ENCODE measurements around the gene HSP90AB1.

Gene HSP90AB1

DNA sequence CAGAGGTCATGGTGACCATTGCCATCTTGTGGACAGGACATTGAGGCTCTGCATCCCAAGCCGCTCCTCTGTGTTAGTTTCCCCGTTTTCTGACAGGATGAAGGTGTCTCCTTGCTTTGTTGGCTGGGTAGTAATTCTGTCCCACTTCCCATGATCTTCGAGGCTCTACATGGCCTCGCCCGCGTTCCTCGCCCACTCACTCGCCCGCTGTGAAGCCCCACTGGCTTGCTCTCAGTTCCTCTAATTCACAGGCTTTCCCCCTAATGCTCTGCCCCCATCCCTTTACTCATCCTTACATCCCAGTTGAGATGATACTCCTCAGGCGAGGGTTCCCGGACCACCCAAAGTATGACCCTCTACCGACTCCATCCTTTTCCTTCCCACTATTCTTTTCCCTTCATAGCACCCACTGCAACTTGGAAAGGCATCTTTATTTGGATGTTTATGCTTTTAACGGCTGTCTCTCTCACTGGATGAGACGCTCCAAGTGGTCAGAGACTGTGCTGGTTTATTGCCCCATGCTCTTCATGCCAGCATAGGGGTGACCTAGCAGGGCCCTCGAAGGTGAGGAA is 10.9 kb downstream of the HSP90AB1 start:
- no peak overlapping the region for H3K27ac ChIP-seq (ENCODE audit: low read length)
- H3K9me3 ChIP-seq (ENCODE audit: control insufficient read depth, insufficient read depth, low read length): no peaks in the 10 kb centered on the region
- no peak for DNase-seq (ENCODE audit: low read depth, low spot score)
- H3K4me1 ChIP-seq (ENCODE audit: control insufficient read depth, insufficient read depth, low read length): no peaks in the 10 kb centered on the region
- no peaks in the 10 kb centered on the region for H3K27me3 ChIP-seq (ENCODE audit: control insufficient read depth, insufficient read depth, low read length)
- H3K36me3 ChIP-seq (ENCODE audit: control insufficient read depth, insufficient read depth, low read length): peaks cover 23% of the 10 kb centered on the region
- WGBS (ENCODE audit: insufficient coverage, insufficient read length): no CpG with 5 or more reads among the region's 15 CpGs
- peak overlapping the region; percentile 70; the same call in 1 of the 2 replicates for H3K4me3 ChIP-seq (ENCODE audit: low read length)

GRCh38 chr6:44258325-44258863 is 11.5 kb downstream of the HSP90AB1 start:
- WGBS (ENCODE audit: insufficient coverage, insufficient read length): no CpG with 5 or more reads among the region's 9 CpGs
- no peaks in the 10 kb centered on the region for H3K27me3 ChIP-seq (ENCODE audit: control insufficient read depth, insufficient read depth, low read length)
- no peak overlapping the region for H3K4me3 ChIP-seq (ENCODE audit: low read length)
- H3K36me3 ChIP-seq (ENCODE audit: control insufficient read depth, insufficient read depth, low read length): peaks cover 18% of the 10 kb centered on the region
- H3K27ac ChIP-seq (ENCODE audit: low read length): no peak overlapping the region
- no peaks in the 10 kb centered on the region for H3K9me3 ChIP-seq (ENCODE audit: control insufficient read depth, insufficient read depth, low read length)
- H3K4me1 ChIP-seq (ENCODE audit: control insufficient read depth, insufficient read depth, low read length): 0 out of 2 replicates have a peak, but pooled peaks cover 2% of the 10 kb centered on the region
- DNase-seq (ENCODE audit: low read depth, low spot score): no peak

GRCh38 chr6:44258921-44259320 is 12.0 kb downstream of the HSP90AB1 start:
- Histone ChIP-seq H3K36me3 (ENCODE audit: control insufficient read depth, insufficient read depth, low read length) (peaks cover 13% of the 10 kb centered on the region), H3K27ac (ENCODE audit: low read length) (no peak overlapping the region), H3K4me1 (ENCODE audit: control insufficient read depth, insufficient read depth, low read length) (peaks cover 6% of the 10 kb centered on the region; the same call in 1 of the 2 replicates)

DNA sequence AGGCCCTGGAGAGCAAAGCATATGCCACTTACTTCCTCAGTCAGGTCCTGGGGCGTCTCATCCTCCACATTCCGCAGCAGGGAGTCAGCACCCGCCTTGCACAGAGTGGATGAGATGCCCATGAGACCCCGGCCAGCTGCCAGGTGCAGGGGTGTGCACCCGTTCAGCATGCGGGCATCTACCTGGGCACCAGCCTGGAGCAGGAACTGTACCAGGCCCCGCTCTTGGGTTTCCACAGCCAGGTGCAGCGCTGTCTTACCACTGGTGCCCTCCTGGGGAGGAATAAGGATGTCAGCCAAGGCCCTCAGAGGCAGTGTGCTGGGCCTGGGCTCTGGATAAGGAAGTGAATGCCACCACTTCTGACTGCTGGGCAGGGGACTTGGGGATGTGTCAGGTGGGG is 13.1 kb downstream of the HSP90AB1 start:
- peaks cover 3% of the 10 kb centered on the region for H3K36me3 ChIP-seq (ENCODE audit: control insufficient read depth, insufficient read depth, low read length)
- no CpG with 5 or more reads among the region's 8 CpGs for WGBS (ENCODE audit: insufficient coverage, insufficient read length)
- H3K4me1 ChIP-seq (ENCODE audit: control insufficient read depth, insufficient read depth, low read length): peaks cover 8% of the 10 kb centered on the region; the same call in 1 of the 2 replicates
- H3K4me3 ChIP-seq (ENCODE audit: low read length): no peak overlapping the region
- no peaks in the 10 kb centered on the region for H3K9me3 ChIP-seq (ENCODE audit: control insufficient read depth, insufficient read depth, low read length)
- no peak overlapping the region for H3K27ac ChIP-seq (ENCODE audit: low read length)
- DNase-seq (ENCODE audit: low read depth, low spot score): no peak
- no peaks in the 10 kb centered on the region for H3K27me3 ChIP-seq (ENCODE audit: control insufficient read depth, insufficient read depth, low read length)

More at GRCh38 chr6:44258921-44259320, 12.0 kb downstream of the HSP90AB1 start:
- H3K9me3 ChIP-seq (ENCODE audit: control insufficient read depth, insufficient read depth, low read length): no peaks in the 10 kb centered on the region
- H3K4me3 ChIP-seq (ENCODE audit: low read length): no peak overlapping the region
- no CpG with 5 or more reads among the region's 3 CpGs for WGBS (ENCODE audit: insufficient coverage, insufficient read length)
- no peak for DNase-seq (ENCODE audit: low read depth, low spot score)
- no peaks in the 10 kb centered on the region for H3K27me3 ChIP-seq (ENCODE audit: control insufficient read depth, insufficient read depth, low read length)

GRCh38 chr6:44260451-44261297 is 13.8 kb downstream of the HSP90AB1 start:
- Histone ChIP-seq H3K4me3 (ENCODE audit: low read length) (no peak overlapping the region), H3K36me3 (ENCODE audit: control insufficient read depth, insufficient read depth, low read length) (no peaks in the 10 kb centered on the region), H3K27me3 (ENCODE audit: control insufficient read depth, insufficient read depth, low read length) (no peaks in the 10 kb centered on the region), H3K4me1 (ENCODE audit: control insufficient read depth, insufficient read depth, low read length) (peaks cover 8% of the 10 kb centered on the region; the same call in 1 of the 2 replicates), H3K27ac (ENCODE audit: low read length) (no peak overlapping the region), H3K9me3 (ENCODE audit: control insufficient read depth, insufficient read depth, low read length) (no peaks in the 10 kb centered on the region)
- WGBS (ENCODE audit: insufficient coverage, insufficient read length): no CpG with 5 or more reads among the region's 6 CpGs
- DNase-seq (ENCODE audit: low read depth, low spot score): no peak

- Histone ChIP-seq H3K27ac (ENCODE audit: low read length) (no peak overlapping the region), H3K27me3 (ENCODE audit: control insufficient read depth, insufficient read depth, low read length) (no peaks in the 10 kb centered on the region), H3K36me3 (ENCODE audit: control insufficient read depth, insufficient read depth, low read length) (no peaks in the 10 kb centered on the region), H3K4me1 (ENCODE audit: control insufficient read depth, insufficient read depth, low read length) (peaks cover 8% of the 10 kb centered on the region; the same call in 1 of the 2 replicates), H3K4me3 (ENCODE audit: low read length) (no peak overlapping the region), H3K9me3 (ENCODE audit: control insufficient read depth, insufficient read depth, low read length) (no peaks in the 10 kb centered on the region)
- no peak for DNase-seq (ENCODE audit: low read depth, low spot score)
- no CpG with 5 or more reads among the region's 8 CpGs for WGBS (ENCODE audit: insufficient coverage, insufficient read length)
Observed at GRCh38 chr6:44261581-44261980, 14.7 kb downstream of the HSP90AB1 start.

- Histone ChIP-seq H3K27me3 (ENCODE audit: control insufficient read depth, insufficient read depth, low read length) (no peaks in the 10 kb centered on the region), H3K9me3 (ENCODE audit: control insufficient read depth, insufficient read depth, low read length) (no peaks in the 10 kb centered on the region), H3K4me1 (ENCODE audit: control insufficient read depth, insufficient read depth, low read length) (peaks cover 8% of the 10 kb centered on the region; the same call in 1 of the 2 replicates), H3K36me3 (ENCODE audit: control insufficient read depth, insufficient read depth, low read length) (no peaks in the 10 kb centered on the region), H3K27ac (ENCODE audit: low read length) (no peak overlapping the region), H3K4me3 (ENCODE audit: low read length) (no peak overlapping the region)
- no CpG with 5 or more reads among the region's 7 CpGs for WGBS (ENCODE audit: insufficient coverage, insufficient read length)
- no peak for DNase-seq (ENCODE audit: low read depth, low spot score)
Observed at GRCh38 chr6:44262467-44263353, 15.8 kb downstream of the HSP90AB1 start.

DNA sequence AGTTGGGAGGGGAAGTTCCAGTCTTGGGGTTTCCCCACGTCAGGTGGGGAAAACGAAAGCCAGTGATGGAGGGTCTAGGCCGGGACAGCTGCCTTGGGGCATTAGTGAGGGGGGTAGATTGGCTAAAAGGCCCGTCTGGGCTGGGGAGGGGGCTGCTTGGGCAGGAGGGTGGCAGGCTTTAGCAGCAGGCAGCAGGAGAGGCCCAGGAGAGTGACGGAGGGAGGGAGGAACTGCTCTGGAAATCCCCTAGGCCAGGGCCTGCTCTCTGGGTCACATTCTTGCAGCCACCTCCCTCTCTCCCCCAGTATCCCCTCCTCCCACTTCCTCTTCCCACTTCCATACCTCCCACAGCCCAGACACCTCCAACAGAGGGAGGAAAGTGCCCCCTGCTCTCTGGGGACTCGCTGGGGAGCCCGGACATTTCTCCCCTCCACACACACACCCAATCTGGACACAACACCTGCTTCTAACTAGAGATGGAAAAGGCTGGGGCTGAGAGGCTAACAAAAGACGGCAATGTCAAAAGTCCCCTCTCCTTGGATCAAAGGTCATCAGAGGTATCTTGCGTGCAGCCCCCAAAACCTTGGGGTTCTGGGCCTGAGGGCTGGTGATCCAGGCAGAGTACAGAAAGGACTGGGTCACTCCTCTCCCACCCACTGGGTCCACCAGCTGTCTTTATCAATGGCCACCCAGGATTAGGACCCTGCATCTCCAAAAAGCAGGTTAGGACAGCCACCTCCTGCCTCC is 16.6 kb downstream of the HSP90AB1 start:
- no CpG with 5 or more reads among the region's 9 CpGs for WGBS (ENCODE audit: insufficient coverage, insufficient read length)
- no peak overlapping the region for H3K27ac ChIP-seq (ENCODE audit: low read length)
- H3K36me3 ChIP-seq (ENCODE audit: control insufficient read depth, insufficient read depth, low read length): no peaks in the 10 kb centered on the region
- no peak for DNase-seq (ENCODE audit: low read depth, low spot score)
- H3K27me3 ChIP-seq (ENCODE audit: control insufficient read depth, insufficient read depth, low read length): no peaks in the 10 kb centered on the region
- peaks cover 11% of the 10 kb centered on the region; the same call in 1 of the 2 replicates for H3K4me1 ChIP-seq (ENCODE audit: control insufficient read depth, insufficient read depth, low read length)
- no peak overlapping the region for H3K4me3 ChIP-seq (ENCODE audit: low read length)
- no peaks in the 10 kb centered on the region for H3K9me3 ChIP-seq (ENCODE audit: control insufficient read depth, insufficient read depth, low read length)

DNA sequence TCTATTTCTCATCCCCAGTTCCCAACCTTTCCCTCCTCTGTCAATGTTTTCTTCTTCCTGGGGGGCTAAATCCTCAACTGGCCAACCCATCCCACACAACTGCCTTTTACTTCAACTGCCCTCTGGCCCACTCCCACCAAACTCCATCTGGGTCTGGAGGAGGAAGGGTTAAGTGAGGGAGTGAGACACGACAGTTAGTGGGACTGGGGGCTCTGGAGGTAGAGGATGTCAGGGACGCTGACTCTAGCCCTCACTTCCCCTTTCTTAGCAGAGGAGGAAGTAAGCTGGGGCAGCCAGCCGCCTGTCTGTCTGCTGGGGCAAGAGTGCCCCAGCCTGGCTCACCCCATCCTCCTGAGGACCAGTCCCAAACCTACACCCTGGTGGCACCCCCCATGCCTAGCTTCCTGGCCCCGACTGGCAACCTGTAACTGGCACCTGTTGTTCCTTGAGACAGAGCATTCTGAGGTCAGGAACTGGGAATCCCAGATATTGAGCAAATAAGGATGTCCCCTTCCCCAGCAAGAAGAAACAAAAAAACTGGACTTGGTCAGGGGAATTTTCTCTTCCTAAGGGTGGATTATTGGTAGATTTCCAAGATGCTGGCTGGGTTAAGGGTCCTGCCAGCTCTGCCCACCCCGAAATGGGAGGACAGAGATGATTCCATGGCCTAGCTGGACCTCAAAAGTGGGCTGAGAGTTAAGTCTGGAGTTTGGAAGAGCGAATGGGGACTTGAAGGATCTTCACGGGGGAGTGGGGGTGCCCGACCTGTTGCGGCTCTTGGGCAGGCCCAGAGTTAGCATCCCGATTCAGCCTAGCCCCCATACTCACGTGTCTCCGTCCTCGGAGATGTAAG is 17.5 kb downstream of the HSP90AB1 start:
- WGBS (ENCODE audit: insufficient coverage, insufficient read length): no CpG with 5 or more reads among the region's 13 CpGs
- DNase-seq (ENCODE audit: low read depth, low spot score): no peak
- peak overlapping the region; percentile 68; the same call in 1 of the 2 replicates for H3K4me3 ChIP-seq (ENCODE audit: low read length)
- no peaks in the 10 kb centered on the region for H3K27me3 ChIP-seq (ENCODE audit: control insufficient read depth, insufficient read depth, low read length)
- H3K27ac ChIP-seq (ENCODE audit: low read length): no peak overlapping the region
- H3K36me3 ChIP-seq (ENCODE audit: control insufficient read depth, insufficient read depth, low read length): no peaks in the 10 kb centered on the region
- H3K9me3 ChIP-seq (ENCODE audit: control insufficient read depth, insufficient read depth, low read length): no peaks in the 10 kb centered on the region
- peaks cover 12% of the 10 kb centered on the region; the same call in 1 of the 2 replicates for H3K4me1 ChIP-seq (ENCODE audit: control insufficient read depth, insufficient read depth, low read length)
